Measurements from ENCODE around the gene EPHA6. TPM values are rescaled to one million over a fixed set of nuclear protein-coding genes. Genes with fewer than 3 reads are reported as not detected.
"Not testable (repeated sequence)": the region's sequence is repeated elsewhere in the genome, so short reads cannot be mapped to it uniquely, and the experiment has no call there.

The EPHA6 gene
- total RNA-seq, 1 experiment from 2014 or later: 1.2 TPM

DNA sequence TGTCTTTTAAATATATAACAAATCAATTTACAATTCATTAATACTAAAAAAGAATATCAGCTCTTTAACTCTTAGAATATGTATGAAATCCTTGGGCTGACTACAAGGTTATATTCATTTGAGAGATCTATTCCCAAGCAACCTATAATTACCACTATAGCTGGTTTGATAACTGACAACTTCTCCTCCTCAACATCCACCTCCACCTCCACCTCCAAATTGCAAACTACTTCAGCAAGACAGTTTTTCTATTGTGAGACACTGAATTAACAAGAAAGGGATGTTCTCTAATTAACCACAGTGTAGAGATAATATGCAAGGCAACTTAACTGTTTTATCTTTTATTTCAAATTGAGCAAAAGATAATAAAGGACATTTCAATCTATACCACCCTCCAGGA lies 665.3 kb downstream of the EPHA6 start:
- H3K4me2 ChIP-seq: no peak overlapping the region
- ChIA-PET POLR2A (ENCODE audit: unreplicated experiment) (no interaction called here), CTCF (no interaction called here)
- no peak overlapping the region for H2AFZ ChIP-seq
- no peaks in the 10 kb centered on the region for H3K36me3 ChIP-seq (ENCODE audit: low read depth)
- no peaks in the 10 kb centered on the region for H4K20me1 ChIP-seq (ENCODE audit: insufficient read depth)
- H3K4me3 ChIP-seq: no peak overlapping the region
- H3K27me3 ChIP-seq (ENCODE audit: insufficient read depth, low read depth): no peaks in the 10 kb centered on the region
- H3K4me1 ChIP-seq (replicated peaks; ENCODE audit: insufficient read depth): no peaks in the 10 kb centered on the region
- H3K79me2 ChIP-seq (ENCODE audit: low read depth): no peaks in the 10 kb centered on the region
- TF ChIP-seq, protein P1, sequence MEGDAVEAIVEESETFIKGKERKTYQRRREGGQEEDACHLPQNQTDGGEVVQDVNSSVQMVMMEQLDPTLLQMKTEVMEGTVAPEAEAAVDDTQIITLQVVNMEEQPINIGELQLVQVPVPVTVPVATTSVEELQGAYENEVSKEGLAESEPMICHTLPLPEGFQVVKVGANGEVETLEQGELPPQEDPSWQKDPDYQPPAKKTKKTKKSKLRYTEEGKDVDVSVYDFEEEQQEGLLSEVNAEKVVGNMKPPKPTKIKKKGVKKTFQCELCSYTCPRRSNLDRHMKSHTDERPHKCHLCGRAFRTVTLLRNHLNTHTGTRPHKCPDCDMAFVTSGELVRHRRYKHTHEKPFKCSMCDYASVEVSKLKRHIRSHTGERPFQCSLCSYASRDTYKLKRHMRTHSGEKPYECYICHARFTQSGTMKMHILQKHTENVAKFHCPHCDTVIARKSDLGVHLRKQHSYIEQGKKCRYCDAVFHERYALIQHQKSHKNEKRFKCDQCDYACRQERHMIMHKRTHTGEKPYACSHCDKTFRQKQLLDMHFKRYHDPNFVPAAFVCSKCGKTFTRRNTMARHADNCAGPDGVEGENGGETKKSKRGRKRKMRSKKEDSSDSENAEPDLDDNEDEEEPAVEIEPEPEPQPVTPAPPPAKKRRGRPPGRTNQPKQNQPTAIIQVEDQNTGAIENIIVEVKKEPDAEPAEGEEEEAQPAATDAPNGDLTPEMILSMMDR (conservative IDR thresholded peaks at IDR 0.05): no peak
- TF ChIP-seq EZH2 (IDR thresholded peaks at IDR 0.05; ENCODE audit: low read depth): no peak
- no TSS peak for BruUV-seq (replicated peaks)
- no peaks in the 10 kb centered on the region for H3K9me2 ChIP-seq (ENCODE audit: insufficient read depth)
- intact Hi-C loops (cut with micrococcal nuclease; ENCODE audit: unreplicated experiment): no loop called here
- H3K27ac ChIP-seq: no peak overlapping the region
- H3K9me3 ChIP-seq (ENCODE audit: insufficient read depth, low read depth): no peaks in the 10 kb centered on the region
- no peak for DNase-seq
- H3F3A ChIP-seq (ENCODE audit: insufficient read depth, low read depth): no peaks in the 10 kb centered on the region

DNA sequence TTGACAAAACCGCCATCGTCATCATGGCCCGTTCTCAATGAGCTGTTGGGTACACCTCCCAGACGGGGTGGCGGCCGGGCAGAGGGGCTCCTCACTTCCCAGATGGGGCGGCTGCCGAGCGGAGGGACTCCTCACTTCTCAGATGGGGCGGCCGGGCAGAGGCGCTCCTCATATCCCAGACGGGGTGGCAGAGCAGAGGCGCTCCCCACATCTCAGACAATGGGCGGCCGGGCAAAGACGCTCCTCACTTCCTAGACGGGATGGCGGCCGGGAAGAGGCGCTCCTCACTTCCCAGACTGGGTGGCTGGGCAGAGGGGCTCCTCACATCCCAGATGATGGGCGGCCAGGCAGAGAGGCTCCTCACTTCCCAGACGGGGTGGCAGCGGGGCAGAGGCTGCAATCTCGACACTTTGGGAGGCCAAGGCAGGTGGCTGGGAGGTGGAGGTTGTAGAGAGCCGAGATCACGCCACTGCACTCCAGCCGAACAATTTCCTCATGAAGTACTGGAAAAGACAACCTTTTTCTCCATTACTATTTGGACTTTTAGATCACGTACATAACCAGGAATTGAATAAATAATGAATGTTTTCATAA lies 666.4 kb downstream of the EPHA6 start:
- H4K20me1 ChIP-seq (ENCODE audit: insufficient read depth); CTCF ChIA-PET; intact Hi-C loops (cut with micrococcal nuclease; ENCODE audit: unreplicated experiment); H3K9me2 ChIP-seq (ENCODE audit: insufficient read depth); BruUV-seq (replicated peaks); POLR2A ChIA-PET (ENCODE audit: unreplicated experiment); H3K4me2 ChIP-seq; H3K4me3 ChIP-seq; DNase-seq; H3F3A ChIP-seq (ENCODE audit: insufficient read depth, low read depth); H3K27me3 ChIP-seq (ENCODE audit: insufficient read depth, low read depth); H3K4me1 ChIP-seq (replicated peaks; ENCODE audit: insufficient read depth); H3K79me2 ChIP-seq (ENCODE audit: low read depth); H3K9me3 ChIP-seq (ENCODE audit: insufficient read depth, low read depth); H3K27ac ChIP-seq; H2AFZ ChIP-seq; H3K36me3 ChIP-seq (ENCODE audit: low read depth): not testable (repeated sequence)

DNA sequence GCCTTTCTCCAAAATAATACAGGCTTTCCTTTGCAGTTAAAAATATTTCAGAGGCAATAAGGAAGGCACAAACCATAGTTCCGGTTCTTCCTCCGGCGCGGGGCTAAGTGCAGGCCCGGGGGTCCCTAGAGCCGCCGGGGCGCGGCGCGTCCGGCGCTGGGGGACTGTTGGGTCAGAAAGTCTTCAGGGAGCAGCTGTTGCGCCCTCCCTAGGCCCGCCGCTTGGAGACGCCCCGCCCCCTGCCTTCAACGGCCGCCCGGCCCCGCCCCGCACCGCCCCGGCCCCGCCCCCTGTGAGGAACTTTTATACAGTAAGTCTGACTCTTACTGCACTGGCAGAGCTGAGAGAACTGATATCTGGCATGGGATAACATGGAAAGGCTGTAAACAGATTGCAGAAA lies 667.0 kb downstream of the EPHA6 start:
- H3K36me3 ChIP-seq (ENCODE audit: low read depth): no peaks in the 10 kb centered on the region
- intact Hi-C loops (cut with micrococcal nuclease; ENCODE audit: unreplicated experiment): no loop called here
- BruUV-seq (replicated peaks): no TSS peak

More for the DNA sequence above, 667.0 kb downstream of the EPHA6 start:
- no peaks in the 10 kb centered on the region for H3K9me2 ChIP-seq (ENCODE audit: insufficient read depth)
- H3K4me3 ChIP-seq: no peak overlapping the region
- H2AFZ ChIP-seq: no peak overlapping the region
- H3K4me1 ChIP-seq (replicated peaks; ENCODE audit: insufficient read depth): no peaks in the 10 kb centered on the region
- H3K27ac ChIP-seq: no peak overlapping the region
- POLR2A ChIA-PET (ENCODE audit: unreplicated experiment): no interaction called here
- DNase-seq: no peak
- no peaks in the 10 kb centered on the region for H3K79me2 ChIP-seq (ENCODE audit: low read depth)
- CTCF ChIA-PET: no interaction called here
- no peak overlapping the region for H3K4me2 ChIP-seq
- H3K27me3 ChIP-seq (ENCODE audit: insufficient read depth, low read depth): no peaks in the 10 kb centered on the region
- no peaks in the 10 kb centered on the region for H4K20me1 ChIP-seq (ENCODE audit: insufficient read depth)
- no peaks in the 10 kb centered on the region for H3K9me3 ChIP-seq (ENCODE audit: insufficient read depth, low read depth)
- no peaks in the 10 kb centered on the region for H3F3A ChIP-seq (ENCODE audit: insufficient read depth, low read depth)
- TF ChIP-seq, protein P1 (conservative IDR thresholded peaks at IDR 0.05): no peak
- TF ChIP-seq EZH2 (IDR thresholded peaks at IDR 0.05; ENCODE audit: low read depth): no peak
